Astrocyte (in vitro differentiated cells and primary cell): Measurements from ENCODE around the gene FGFRL1.

Experiments used
- EZH2 ChIP-seq: IDR thresholded peaks from 2 replicates; pipeline ENCODE4 v1.6.1; 2012; ENCODE audit warnings: mild to moderate bottlenecking, low read length, inconsistent platforms; ENCODE audit not compliant: insufficient read depth
- TF ChIP-seq, protein P1 (sequence below): IDR thresholded peaks from 2 replicates; pipeline ENCODE4 v1.5.1; 2011; ENCODE audit warnings: low read depth, mild to moderate bottlenecking, inconsistent platforms, low read length, moderate library complexity; ENCODE audit not compliant: insufficient read depth

- TF ChIP-seq, protein P1, sequence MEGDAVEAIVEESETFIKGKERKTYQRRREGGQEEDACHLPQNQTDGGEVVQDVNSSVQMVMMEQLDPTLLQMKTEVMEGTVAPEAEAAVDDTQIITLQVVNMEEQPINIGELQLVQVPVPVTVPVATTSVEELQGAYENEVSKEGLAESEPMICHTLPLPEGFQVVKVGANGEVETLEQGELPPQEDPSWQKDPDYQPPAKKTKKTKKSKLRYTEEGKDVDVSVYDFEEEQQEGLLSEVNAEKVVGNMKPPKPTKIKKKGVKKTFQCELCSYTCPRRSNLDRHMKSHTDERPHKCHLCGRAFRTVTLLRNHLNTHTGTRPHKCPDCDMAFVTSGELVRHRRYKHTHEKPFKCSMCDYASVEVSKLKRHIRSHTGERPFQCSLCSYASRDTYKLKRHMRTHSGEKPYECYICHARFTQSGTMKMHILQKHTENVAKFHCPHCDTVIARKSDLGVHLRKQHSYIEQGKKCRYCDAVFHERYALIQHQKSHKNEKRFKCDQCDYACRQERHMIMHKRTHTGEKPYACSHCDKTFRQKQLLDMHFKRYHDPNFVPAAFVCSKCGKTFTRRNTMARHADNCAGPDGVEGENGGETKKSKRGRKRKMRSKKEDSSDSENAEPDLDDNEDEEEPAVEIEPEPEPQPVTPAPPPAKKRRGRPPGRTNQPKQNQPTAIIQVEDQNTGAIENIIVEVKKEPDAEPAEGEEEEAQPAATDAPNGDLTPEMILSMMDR = no peak
- no peak for TF ChIP-seq EZH2
Measured at GRCh38 chr4:984336-985054, 26.9 kb upstream of the FGFRL1 start.
